GM12878 (cell line): ENCODE measurements around the gene ANKRD28. TPM values are rescaled to one million over a fixed set of nuclear protein-coding genes. Genes with fewer than 3 reads are reported as not detected.

Experiments
- ATAC-seq: fragments of 200-7000 bp; cut with Tn5 transposase; 3 replicates; pipeline ENCODE4 v1.9.1; 2020; ENCODE audit warnings: mild to moderate bottlenecking, moderate library complexity
- BruUV-seq: library from RNA; stranded (reverse); fragments of 400-500 nt; replicated peaks from 2 replicates; lab custom pipeline; 2021; lab: Mats Ljungman, UMichigan
- CTCF ChIA-PET: fragments of 300-600 bp; sonication (Branson Sonifier 250); formaldehyde crosslinking; extraction: SDS; loops from one replicate; lab custom pipeline; 2021; ENCODE audit warnings: inconsistent platforms; lab: Yijun Ruan, JAX
- POLR2A ChIA-PET: fragments of 350-600 bp; formaldehyde crosslinking; extraction: SDS; loops from one replicate; lab custom pipeline; 2021; ENCODE audit warnings: inconsistent platforms; lab: Charles Lee
- RAD21 ChIA-PET: fragments of 300-600 bp; sonication (Branson Sonifier 250); formaldehyde crosslinking; loops from one replicate; lab custom pipeline; 2023; ENCODE audit warnings: antibody characterized with exemption; ENCODE audit not compliant: unreplicated experiment; lab: Charles Lee
- SMC1A ChIA-PET: fragments of 300-600 bp; sonication (Branson Sonifier 250); formaldehyde crosslinking; loops from one replicate; lab custom pipeline; 2023; ENCODE audit not compliant: unreplicated experiment, uncharacterized antibody; lab: Charles Lee
- DNase-seq: peaks from one replicate; pipeline ENCODE4 v3.0.0-alpha.2; 2011; ENCODE audit warnings: low read depth, low spot score
- FAIRE-seq: peaks from 3 replicates; lab custom pipeline; 2011; peaks lifted over from hg19 to GRCh38; lab: Jason Lieb, UNC
- H2AFZ ChIP-seq: 2 replicates; pipeline ENCODE4 v1.6.0; 2011; ENCODE audit warnings: low read depth, low read length, control low read depth; ENCODE audit not compliant: control insufficient read depth
- H3K27ac ChIP-seq: 2 replicates; pipeline ENCODE4 v1.5.1; 2011; ENCODE audit warnings: control low read depth; ENCODE audit not compliant: control insufficient read depth, insufficient read depth
- H3K27me3 ChIP-seq, 2 experiments: replicated peaks in 1 of 2; 2 replicates each; pipeline versions ENCODE4 v1.6.0 to v1.6.1; 2011; ENCODE audit warnings: low read length in 1 of 2; ENCODE audit not compliant: control insufficient read depth in 2 of 2, insufficient read depth in 2 of 2
- H3K36me3 ChIP-seq, 2 experiments: 2 replicates each; pipeline ENCODE4 v1.5.1; 2011; ENCODE audit warnings: low read length in 1 of 2; ENCODE audit not compliant: control insufficient read depth in 2 of 2, insufficient read depth in 2 of 2
- H3K4me1 ChIP-seq: 2 replicates; pipeline ENCODE4 v1.6.1; 2011; ENCODE audit warnings: mild to moderate bottlenecking, low read length, moderate library complexity, mixed read lengths; ENCODE audit not compliant: control insufficient read depth, insufficient read depth
- H3K4me2 ChIP-seq: 2 replicates; pipeline ENCODE4 v1.6.0; 2011; ENCODE audit warnings: control low read depth; ENCODE audit not compliant: control insufficient read depth, insufficient read depth
- H3K4me3 ChIP-seq: fragments of 200-600 bp; sonication (generic); 2 replicates; pipeline ENCODE4 v1.5.1; 2016
- H3K79me2 ChIP-seq: 2 replicates; pipeline ENCODE4 v1.6.0; 2011; ENCODE audit warnings: low read length; ENCODE audit not compliant: control insufficient read depth, insufficient read depth
- H3K9ac ChIP-seq: 2 replicates; pipeline ENCODE4 v1.8.0; 2011; ENCODE audit warnings: low read length, control low read depth, mixed read lengths; ENCODE audit not compliant: control insufficient read depth, insufficient read depth
- H3K9me3 ChIP-seq: replicated peaks from 3 replicates; pipeline ENCODE4 v1.5.1; 2011; ENCODE audit warnings: mild to moderate bottlenecking, low read length; ENCODE audit not compliant: control insufficient read depth, insufficient read depth
- H4K20me1 ChIP-seq: 2 replicates; pipeline ENCODE4 v1.6.0; 2011; ENCODE audit not compliant: control insufficient read depth, insufficient read depth
- IKZF1 ChIP-seq: fragments of 450-650 bp; conservative IDR thresholded peaks from 2 replicates; pipeline ENCODE4 v1.6.1; 2017; ENCODE audit warnings: antibody characterized with exemption, mild to moderate bottlenecking
- NR2F1 ChIP-seq: fragments of 450-650 bp; conservative IDR thresholded peaks from 2 replicates; pipeline ENCODE4 v1.6.1; 2017; ENCODE audit warnings: mild to moderate bottlenecking
- PAX8 ChIP-seq: fragments of 450-650 bp; IDR thresholded peaks from 2 replicates; pipeline ENCODE4 v1.6.1; 2017; ENCODE audit warnings: mild to moderate bottlenecking, moderate library complexity
- RELB ChIP-seq: fragments of 450-650 bp; IDR thresholded peaks from 2 replicates; pipeline ENCODE4 v1.6.1; 2017; ENCODE audit warnings: low read depth, mild to moderate bottlenecking, moderate library complexity
- ZBTB11 ChIP-seq: fragments of 450-650 bp; formaldehyde crosslinking; IDR thresholded peaks from 2 replicates; pipeline ENCODE4 v1.5.0; 2022; ENCODE audit warnings: mild to moderate bottlenecking, missing genetic modification characterization
- ZNF24 ChIP-seq: fragments of 450-650 bp; IDR thresholded peaks from 2 replicates; pipeline ENCODE4 v1.6.1; 2017; ENCODE audit warnings: antibody characterized with exemption, mild to moderate bottlenecking
- WGBS: methylation state at CpG from one replicate; pipeline ENCODE4 v1.1.6; 2016; ENCODE audit warnings: low lambda C conversion rate; ENCODE audit not compliant: insufficient replicate concordance, insufficient coverage; ENCODE audit errors: missing lambda C conversion rate; 5-methylcytosine and 5-hydroxymethylcytosine counted together
- in situ Hi-C: fragments of 300-500 bp; cut with MboI; formaldehyde crosslinking; loops from 9 replicates; pipeline ENCODE4 v1.14.3; 2018; ENCODE audit warnings: mixed read lengths
- intact Hi-C: fragments of 100-400 bp; cut with micrococcal nuclease; formaldehyde crosslinking; loops from one replicate; pipeline ENCODE4 v1.14.2; 2022; ENCODE audit not compliant: unreplicated experiment
- polyA plus RNA-seq, 11 experiments: library from polyadenylated mRNA; depleted of rRNA in 4 of 11; unstranded in 6 of 11; stranded (reverse) in 5 of 11; fragments of >200 nt; fragmentation: Nextera tagmentation in 4 of 11; fragmentation: Illumina TruSeq in 1 of 11; extraction: Ambion mirVana in 4 of 11; extraction: Trizol in 1 of 11; gene quantifications; 1 replicate in 1 of 11; 2 replicates in 10 of 11; pipeline versions ENCODE4 v1.2.1 to v1.2.3, GENCODE V29; 2011 to 2016; ENCODE audit warnings: inconsistent platforms in 2 of 11, missing spikeins in 2 of 11, low read depth in 1 of 11
- total RNA-seq, 4 experiments: library from RNA; depleted of rRNA in 3 of 4; stranded (reverse); fragments of >200 nt in 3 of 4; fragmentation: Illumina TruSeq in 1 of 4; extraction: Trizol in 1 of 4; gene quantifications; 2 replicates each; pipeline versions ENCODE4 v1.2.1 to v1.2.3, GENCODE V29; 2013 to 2021

ANKRD28 gene
- total and polyA plus RNA-seq, 10 of the 15 experiments (the other 5 are each of a cell fraction or from before 2014, with no cell fraction given): 11.2 to 105 (median 38.3) TPM

GRCh38 chr3:15722877-15723623 lies 74.7 kb downstream of the ANKRD28 start (continued):
- TF ChIP-seq NR2F1 (no peak), RELB (no peak), PAX8 (no peak)
- TF ChIP-seq, all 136 proteins: peak for 0

- FAIRE-seq (no peak), DNase-seq (no peak), ATAC-seq (no peak)
- Histone ChIP-seq H3K27ac (no peak overlapping the region), H2AFZ (no peak overlapping the region), H3K36me3 (peaks cover 0 to 15% of the 10 kb centered on the region in 2 experiments), H3K27me3 (no peaks in the 10 kb centered on the region), H3K4me3 (no peak overlapping the region), H3K4me2 (no peak overlapping the region), H4K20me1 (no peaks in the 10 kb centered on the region), H3K9me3 (no peaks in the 10 kb centered on the region; the same call in 2 of the 3 replicates), H3K9ac (no peak overlapping the region), H3K4me1 (no peaks in the 10 kb centered on the region; the same call in 1 of the 2 replicates), H3K79me2 (no peaks in the 10 kb centered on the region)
- in situ Hi-C loops: no loop called here
- ChIA-PET CTCF (interaction anchor here (2.0 kb wide), 1 partner anchor 86 kb away, joined by 5 read pairs; no protein-coding TSS in a partner anchor), RAD21 (interaction anchor here (1.3 to 4.3 kb wide), 3 partner anchors 81 to 95 kb away, joined by 4 to 29 read pairs (median 8); partner anchors contain the start of gene ANKRD28), SMC1A (interaction anchor here (1.8 to 4.4 kb wide), 2 partner anchors 10 to 81 kb away, joined by 8 to 16 read pairs; partner anchors contain the start of gene ANKRD28), POLR2A (interaction anchor here (0.6 to 1.1 kb wide), 3 partner anchors 18 to 132 kb away, joined by 3 to 5 read pairs (median 4); no protein-coding TSS in a partner anchor)
- TF ChIP-seq IKZF1 (no peak), ZBTB11 (CRISPR knock-in tag) (no peak), ZNF24 (no peak)
- no TSS peak for BruUV-seq
- 100% methylated on average over 3 of the region's 3 CpGs for WGBS
- intact Hi-C loops: loop anchor here (5.0 kb wide), 1 partner anchor 96 kb away; no protein-coding TSS in a partner anchor
These were observed 81.6 kb downstream of the ANKRD28 start for GRCh38 chr3:15716178-15716577.
